HepG2 (cell line): Measurements from ENCODE around the gene FOXG1. TPM values are rescaled to one million over a fixed set of nuclear protein-coding genes. Genes with fewer than 3 reads are reported as not detected.
A peak's percentile ranks its signal among the peaks of the same experiment; 100 is the strongest.

Experiments used
- ATAC-seq: fragments of 200-7000 bp; cut with Tn5 transposase; 3 replicates; pipeline ENCODE4 v1.9.1; 2020; ENCODE audit warnings: mild to moderate bottlenecking, moderate library complexity
- BruUV-seq: library from RNA; stranded (reverse); fragments of 400-500 nt; replicated peaks from 2 replicates; lab custom pipeline; 2021; lab: Mats Ljungman, UMichigan
- CTCF ChIA-PET: fragments of 300-600 bp; formaldehyde crosslinking; extraction: SDS; loops from one replicate; lab custom pipeline; 2021; ENCODE audit warnings: low total read pairs, inconsistent platforms, low intra/inter-chr PET ratio; lab: Yijun Ruan, JAX
- POLR2A ChIA-PET: fragments of 350-600 bp; sonication (Branson Sonifier 250); formaldehyde crosslinking; loops from one replicate; lab custom pipeline; 2020; ENCODE audit warnings: antibody characterized with exemption, inconsistent platforms; lab: Yijun Ruan, JAX
- DNase-seq: peaks from one replicate; pipeline ENCODE4 v3.0.0-alpha.2; 2015; ENCODE audit warnings: low spot score
- FAIRE-seq: peaks from 3 replicates; lab custom pipeline; 2011; peaks lifted over from hg19 to GRCh38; lab: Jason Lieb, UNC
- H2AFZ ChIP-seq: one replicate; pipeline ENCODE4 v1.6.1; 2011; ENCODE audit warnings: low read length, inconsistent platforms
- H3K27ac ChIP-seq: fragments of 300-600 bp; 3 replicates; pipeline ENCODE4 v1.8.0; 2011; ENCODE audit warnings: mixed run types, mild to moderate bottlenecking, mixed read lengths, low read length, inconsistent platforms; ENCODE audit not compliant: insufficient read depth; ENCODE audit errors: extremely low read length
- H3K27me3 ChIP-seq, 2 experiments: fragments of 200-600 bp in 1 of 2; 2 replicates in 1 of 2; 3 replicates in 1 of 2; pipeline versions ENCODE4 v1.6.0 to v1.8.0; 2011; ENCODE audit warnings: low read length in 2 of 2, mild to moderate bottlenecking in 2 of 2, moderate library complexity in 2 of 2, inconsistent platforms in 1 of 2; ENCODE audit not compliant: insufficient read depth in 2 of 2, control insufficient read depth in 1 of 2
- H3K36me3 ChIP-seq, 2 experiments: fragments of 200-600 bp in 1 of 2; replicated peaks in 1 of 2; 2 replicates in 1 of 2; 3 replicates in 1 of 2; pipeline versions ENCODE4 v1.5.1 to v1.8.0; 2011; ENCODE audit warnings: low read length in 2 of 2, inconsistent platforms in 1 of 2; ENCODE audit not compliant: insufficient read depth in 2 of 2, control insufficient read depth in 1 of 2
- H3K4me1 ChIP-seq: 2 replicates; pipeline ENCODE4 v1.5.1; 2012; ENCODE audit warnings: low read length, inconsistent platforms; ENCODE audit not compliant: insufficient read depth
- H3K4me2 ChIP-seq: 2 replicates; pipeline ENCODE4 v1.6.0; 2011; ENCODE audit warnings: low read depth, low read length, inconsistent platforms
- H3K4me3 ChIP-seq, 3 experiments: fragments of 200-600 bp in 1 of 3; sonication (generic), shearing (Covaris generic) in 1 of 3; replicated peaks in 1 of 3; 2 replicates each; pipeline ENCODE4 v1.5.1; 2011 to 2016; ENCODE audit warnings: low read length in 3 of 3, inconsistent platforms in 2 of 3, low read depth in 2 of 3, mild to moderate bottlenecking in 2 of 3, control low read depth in 1 of 3, mixed read lengths in 1 of 3; ENCODE audit not compliant: insufficient read depth in 1 of 3
- H3K79me2 ChIP-seq: one replicate; pipeline ENCODE4 v1.6.1; 2011; ENCODE audit warnings: low read length, inconsistent platforms; ENCODE audit not compliant: insufficient read depth
- H3K9ac ChIP-seq: 2 replicates; pipeline ENCODE4 v1.6.0; 2011; ENCODE audit warnings: mild to moderate bottlenecking, low read depth, low read length, inconsistent platforms; ENCODE audit not compliant: insufficient read depth
- H3K9me3 ChIP-seq: 2 replicates; pipeline ENCODE4 v1.5.1; 2012; ENCODE audit warnings: mild to moderate bottlenecking, low read length
- H4K20me1 ChIP-seq: 2 replicates; pipeline ENCODE4 v1.6.0; 2011; ENCODE audit warnings: inconsistent platforms, mild to moderate bottlenecking, low read length, moderate library complexity; ENCODE audit not compliant: insufficient read depth
- EZH2 ChIP-seq: conservative IDR thresholded peaks from 2 replicates; pipeline ENCODE4 v1.6.1; 2012; ENCODE audit warnings: mild to moderate bottlenecking, low read depth, low read length, moderate library complexity
- MAF1 ChIP-seq: sonication (generic); formaldehyde crosslinking; IDR thresholded peaks from 2 replicates; pipeline ENCODE4 v1.5.0; 2020; ENCODE audit warnings: missing genetic modification reagents, borderline replicate concordance
- MAFF ChIP-seq: IDR thresholded peaks from 2 replicates; pipeline ENCODE4 v1.6.1; 2011; ENCODE audit warnings: low read depth, low read length, improper control_type of control experiment
- MAFK ChIP-seq, 2 experiments: IDR thresholded peaks in 1 of 2; conservative IDR thresholded peaks in 1 of 2; 2 replicates each; pipeline ENCODE4 v1.6.1; 2011; ENCODE audit warnings: improper control_type of control experiment in 2 of 2, low read length in 2 of 2
- NRL ChIP-seq: sonication (generic); formaldehyde crosslinking; IDR thresholded peaks from 2 replicates; pipeline ENCODE4 v1.5.0; 2020; ENCODE audit warnings: missing genetic modification reagents, mild to moderate bottlenecking, moderate library complexity, borderline replicate concordance
- ONECUT2 ChIP-seq: sonication (generic); formaldehyde crosslinking; IDR thresholded peaks from 2 replicates; pipeline ENCODE4 v1.4.0; 2020; ENCODE audit warnings: missing genetic modification reagents
- TFDP1 ChIP-seq: IDR thresholded peaks from 2 replicates; pipeline ENCODE4 v1.6.1; 2016; ENCODE audit warnings: missing compliant biosample characterization, missing genetic modification reagents, borderline replicate concordance
- ZNF260 ChIP-seq: sonication (generic); formaldehyde crosslinking; IDR thresholded peaks from 2 replicates; pipeline ENCODE4 v1.4.0; 2020; ENCODE audit warnings: missing genetic modification reagents, low read depth, mild to moderate bottlenecking, borderline replicate concordance
- ZNF598 ChIP-seq: sonication (generic); formaldehyde crosslinking; IDR thresholded peaks from 2 replicates; pipeline ENCODE4 v1.5.1; 2020; ENCODE audit warnings: mild to moderate bottlenecking, missing genetic modification reagents, borderline replicate concordance
- ZNF703 ChIP-seq: sonication (generic); formaldehyde crosslinking; IDR thresholded peaks from 2 replicates; pipeline ENCODE4 v1.5.1; 2020; ENCODE audit warnings: missing genetic modification reagents, mild to moderate bottlenecking, moderate library complexity, borderline replicate concordance
- WGBS: methylation state at CpG from one replicate; pipeline ENCODE4 v1.1.6; 2017; ENCODE audit warnings: low lambda C conversion rate; 5-methylcytosine and 5-hydroxymethylcytosine counted together
- in situ Hi-C: cut with HindIII; loops from 2 replicates; pipeline ENCODE4 v1.10.0; 2017; ENCODE audit warnings: low pct_unique_long_range_greater_than_20kb; ENCODE audit not compliant: extremely low pct_ligation_motif_present
- intact Hi-C: fragments of 100-400 bp; cut with micrococcal nuclease; formaldehyde crosslinking; loops from one replicate; pipeline ENCODE4 v1.10.0; 2022; ENCODE audit not compliant: unreplicated experiment
- polyA plus RNA-seq, 8 experiments: library from polyadenylated mRNA; depleted of rRNA in 3 of 8; stranded (reverse) in 7 of 8; unstranded in 1 of 8; fragments of >200 nt; fragmentation: Illumina TruSeq in 4 of 8; extraction: Trizol in 4 of 8; gene quantifications; 2 replicates each; pipeline versions ENCODE4 v1.2.1 to v1.2.3, GENCODE V29; 2011 to 2016; ENCODE audit warnings: low read depth in 4 of 8, missing spikeins in 1 of 8, mixed read lengths in 1 of 8; ENCODE audit not compliant: insufficient read depth in 1 of 8
- total RNA-seq, 5 experiments: library from RNA; depleted of rRNA; stranded (reverse); fragments of >200 nt; fragmentation: Illumina TruSeq; extraction: Trizol; gene quantifications; 2 replicates each; pipeline ENCODE4 v1.2.3, GENCODE V29; 2016; ENCODE audit warnings: low read depth in 1 of 5
- TF ChIP-seq, protein P1 (sequence below): sonication (generic); formaldehyde crosslinking; IDR thresholded peaks from 2 replicates; pipeline ENCODE4 v1.8.1; 2022; ENCODE audit warnings: low read depth, mild to moderate bottlenecking, missing genetic modification reagents

Gene FOXG1
- total and polyA plus RNA-seq, 2 of the 13 experiments (the other 11 are each of a cell fraction or from before 2014, with no cell fraction given) = not detected

- TF ChIP-seq, protein P1, sequence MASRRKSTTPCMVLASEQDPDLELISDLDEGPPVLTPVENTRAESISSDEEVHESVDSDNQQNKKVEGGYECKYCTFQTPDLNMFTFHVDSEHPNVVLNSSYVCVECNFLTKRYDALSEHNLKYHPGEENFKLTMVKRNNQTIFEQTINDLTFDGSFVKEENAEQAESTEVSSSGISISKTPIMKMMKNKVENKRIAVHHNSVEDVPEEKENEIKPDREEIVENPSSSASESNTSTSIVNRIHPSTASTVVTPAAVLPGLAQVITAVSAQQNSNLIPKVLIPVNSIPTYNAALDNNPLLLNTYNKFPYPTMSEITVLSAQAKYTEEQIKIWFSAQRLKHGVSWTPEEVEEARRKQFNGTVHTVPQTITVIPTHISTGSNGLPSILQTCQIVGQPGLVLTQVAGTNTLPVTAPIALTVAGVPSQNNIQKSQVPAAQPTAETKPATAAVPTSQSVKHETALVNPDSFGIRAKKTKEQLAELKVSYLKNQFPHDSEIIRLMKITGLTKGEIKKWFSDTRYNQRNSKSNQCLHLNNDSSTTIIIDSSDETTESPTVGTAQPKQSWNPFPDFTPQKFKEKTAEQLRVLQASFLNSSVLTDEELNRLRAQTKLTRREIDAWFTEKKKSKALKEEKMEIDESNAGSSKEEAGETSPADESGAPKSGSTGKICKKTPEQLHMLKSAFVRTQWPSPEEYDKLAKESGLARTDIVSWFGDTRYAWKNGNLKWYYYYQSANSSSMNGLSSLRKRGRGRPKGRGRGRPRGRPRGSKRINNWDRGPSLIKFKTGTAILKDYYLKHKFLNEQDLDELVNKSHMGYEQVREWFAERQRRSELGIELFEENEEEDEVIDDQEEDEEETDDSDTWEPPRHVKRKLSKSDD = no peak
These were observed 8.2 kb upstream of the FOXG1 start (continued) for GRCh38 chr14:28758253-28758884.

- POLR2A ChIA-PET = no interaction called here
- peaks cover 3 to 77% of the 10 kb centered on the region in 2 experiments; a peak in 3 of 5 replicates for H3K27me3 ChIP-seq
These were observed 7.5 kb upstream of the FOXG1 start for GRCh38 chr14:28758885-28759652.

More at GRCh38 chr14:28758885-28759652, 7.5 kb upstream of the FOXG1 start:
- FAIRE-seq = no peak
- ATAC-seq = no peak
- Histone ChIP-seq H2AFZ (no peak overlapping the region), H3K27ac (no peak overlapping the region), H3K9ac (no peak overlapping the region), H4K20me1 (no peaks in the 10 kb centered on the region), H3K9me3 (no peaks in the 10 kb centered on the region), H3K4me1 (peaks cover 20% of the 10 kb centered on the region), H3K4me2 (no peak overlapping the region), H3K36me3 (no peaks in the 10 kb centered on the region), H3K4me3 (no peak overlapping the region), H3K79me2 (no peaks in the 10 kb centered on the region)
- 22% methylated on average over 30 of the region's 30 CpGs for WGBS
- DNase-seq = no peak
- BruUV-seq = no TSS peak
- in situ Hi-C loops = loop anchor here (5.0 to 10.0 kb wide), 4 partner anchors 1458 to 1766 kb away; no protein-coding TSS in a partner anchor
- intact Hi-C loops = loop anchor here (10.0 kb wide), 2 partner anchors 706 to 1856 kb away; no protein-coding TSS in a partner anchor
- CTCF ChIA-PET = no interaction called here
- TF ChIP-seq MAFF (peak; percentile 52; the same call in 1 of the 2 replicates), EZH2 (0 out of 2 replicates have a peak, but pooled peaks have one; percentile 21), ONECUT2 (CRISPR knock-in tag) (no peak), TFDP1 (CRISPR knock-in tag) (no peak), ZNF703 (CRISPR knock-in tag) (no peak), NRL (CRISPR knock-in tag) (no peak), MAF1 (CRISPR knock-in tag) (no peak), MAFK (conservative IDR thresholded peaks at IDR 0.05 in 1 of 2, IDR thresholded peaks at IDR 0.05 in 1 of 2; ENCODE audit: low read length in 2 of 2) (peak; percentile 59 to 67), ZNF260 (no peak), ZNF598 (CRISPR knock-in tag) (no peak)
